Measurements from ENCODE around the gene PON3. TPM values are rescaled to one million over a fixed set of nuclear protein-coding genes. Genes with fewer than 3 reads are reported as not detected.
A peak's percentile ranks its signal among the peaks of the same experiment; 100 is the strongest.

The PON3 gene
- total RNA-seq: under 0.01 TPM

GRCh38 chr7:95396136-95397032 lies at the start of gene PON3:
Gene PON3 (minus strand): TSS chr7:95396375. CDS start chr7:95396350, 25 bp downstream.
- peak in 2 of 3 donors; percentile 39 to 67 for DNase-seq (ENCODE audit: low read depth in 2 of 3, low spot score in 2 of 3)

- DNase-seq (ENCODE audit: low read depth in 2 of 3, low spot score in 2 of 3): no peak
Observed at GRCh38 chr7:95444796-95445195, 48.6 kb upstream of the PON3 start.

GRCh38 chr7:95441042-95441823 lies 45.1 kb upstream of the PON3 start:
- DNase-seq (ENCODE audit: low read depth in 2 of 3, low spot score in 2 of 3): no peak

- no peak for DNase-seq (ENCODE audit: low read depth in 2 of 3, low spot score in 2 of 3)
Observed at GRCh38 chr7:95440394-95441038, 44.3 kb upstream of the PON3 start.

- no peak for DNase-seq (ENCODE audit: low read depth in 2 of 3, low spot score in 2 of 3)
Observed at GRCh38 chr7:95436407-95436806, 40.2 kb upstream of the PON3 start.

DNA sequence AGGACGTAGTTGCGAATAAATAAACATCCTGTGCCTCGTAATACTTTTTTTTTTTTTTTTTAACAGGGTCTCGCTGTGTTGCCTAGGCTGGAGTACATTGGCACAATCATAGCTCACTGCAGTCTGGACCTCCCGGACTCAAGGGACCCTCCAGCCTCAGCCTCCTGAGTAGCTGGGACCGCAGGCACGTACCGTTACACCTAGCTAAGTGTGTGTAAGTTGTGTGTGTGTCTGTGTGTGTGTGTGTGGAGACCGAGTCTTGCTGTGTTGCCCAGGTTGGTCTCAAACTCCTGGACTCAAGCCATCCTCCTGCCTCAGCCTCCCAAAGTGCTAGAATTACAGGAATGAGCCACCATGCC lies 39.2 kb upstream of the PON3 start:
- DNase-seq (ENCODE audit: low read depth in 2 of 3, low spot score in 2 of 3): no peak

DNA sequence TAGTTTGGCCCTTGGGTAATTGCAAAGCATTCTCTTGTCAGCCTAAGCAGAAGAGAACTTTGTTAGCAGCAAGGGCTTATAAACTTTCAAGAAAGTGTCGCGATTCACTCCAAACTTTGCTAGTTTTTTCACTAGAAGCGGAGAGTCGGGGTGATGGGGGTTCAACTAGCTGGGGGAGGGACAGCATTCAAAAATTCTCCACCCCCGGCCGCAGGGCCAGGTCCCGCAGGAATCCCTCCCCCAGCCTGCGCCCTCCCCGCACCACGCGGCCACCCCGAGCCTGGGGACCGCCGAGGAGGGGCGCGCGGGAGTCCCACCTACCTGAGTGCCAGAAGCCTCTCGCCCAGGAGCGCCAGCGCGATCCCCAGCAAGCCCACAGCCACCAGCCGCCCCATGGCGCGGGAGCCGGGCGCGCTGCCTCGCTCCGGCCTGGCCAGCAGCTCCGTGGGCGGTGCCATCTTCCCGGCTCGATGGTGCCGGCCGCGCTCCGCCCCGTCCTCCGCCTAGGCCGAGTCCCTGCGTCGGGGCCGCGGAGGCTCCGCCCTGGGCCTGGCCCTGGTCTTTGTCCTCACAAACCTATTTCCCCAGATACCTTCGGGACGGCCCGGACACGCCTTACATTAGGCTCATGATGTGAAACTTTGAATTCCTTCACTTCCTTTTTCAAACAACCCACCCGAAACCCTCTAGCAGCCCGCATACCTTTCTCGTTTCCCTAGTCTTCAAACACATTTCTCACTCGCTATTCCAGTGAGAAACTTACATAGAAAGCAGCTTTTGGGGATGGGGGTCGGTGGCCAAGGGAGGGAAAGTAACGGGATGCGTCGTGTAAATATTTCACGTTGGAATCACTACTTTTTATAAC lies 38.6 kb upstream of the PON3 start, which contains the start of gene PON2:
PON2 (minus strand) TSS at position 472 of the 865 bp plus-strand sequence; CDS start at position 395, 77 bp downstream.
- DNase-seq (ENCODE audit: low read depth in 2 of 3, low spot score in 2 of 3): peak; percentile 13 to 76 (median 60)

GRCh38 chr7:95433952-95434556 lies 37.9 kb upstream of the PON3 start:
- DNase-seq (ENCODE audit: low read depth in 2 of 3, low spot score in 2 of 3): no peak

GRCh38 chr7:95433129-95433528 lies 37.0 kb upstream of the PON3 start:
- DNase-seq (ENCODE audit: low read depth in 2 of 3, low spot score in 2 of 3): no peak

DNA sequence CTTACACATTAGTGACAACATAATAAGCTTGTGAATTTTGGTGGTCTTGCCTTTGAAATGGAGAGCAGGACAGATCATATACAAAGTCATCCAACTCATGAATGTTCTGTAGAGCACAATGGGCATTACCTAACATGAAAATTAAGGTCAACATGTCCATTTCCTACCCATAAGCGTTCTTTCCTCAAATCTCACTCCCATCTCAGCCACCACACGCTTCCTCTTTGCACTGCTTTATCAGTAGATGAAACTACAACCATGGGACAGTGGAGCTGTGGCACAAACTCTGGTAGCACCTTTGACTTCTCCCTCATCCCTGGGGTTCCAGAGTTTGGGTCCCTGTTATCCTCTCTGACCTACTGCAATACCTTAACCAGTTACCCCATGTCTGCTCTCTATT lies 36.4 kb upstream of the PON3 start:
- DNase-seq (ENCODE audit: low read depth in 2 of 3, low spot score in 2 of 3): no peak

- no peak for DNase-seq (ENCODE audit: low read depth in 2 of 3, low spot score in 2 of 3)
Observed at GRCh38 chr7:95430864-95431263, 34.7 kb upstream of the PON3 start.

- no peak for DNase-seq (ENCODE audit: low read depth in 2 of 3, low spot score in 2 of 3)
Observed at GRCh38 chr7:95429241-95429990, 33.2 kb upstream of the PON3 start.

- DNase-seq (ENCODE audit: low read depth in 2 of 3, low spot score in 2 of 3): no peak
Observed at GRCh38 chr7:95427914-95428516, 31.8 kb upstream of the PON3 start.

DNA sequence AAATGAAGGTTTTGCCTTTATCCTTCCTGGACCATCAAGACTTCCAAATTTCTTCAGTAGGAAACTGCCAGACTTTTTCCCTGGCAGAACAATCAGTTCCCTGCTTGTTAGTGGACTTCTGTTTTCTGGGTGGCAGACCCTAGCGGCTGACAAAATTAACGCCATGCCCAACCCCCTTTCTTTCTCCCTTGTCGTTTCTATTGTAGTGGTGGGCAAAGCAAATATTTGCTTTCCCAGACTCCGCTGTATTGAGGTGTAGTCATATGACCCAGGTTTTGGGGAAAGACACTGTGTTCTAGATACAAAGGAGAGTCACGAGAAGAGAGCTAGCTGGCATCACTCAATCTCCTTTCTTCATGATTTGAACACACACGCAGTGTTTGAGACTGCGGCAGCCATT lies 31.0 kb upstream of the PON3 start:
- DNase-seq (ENCODE audit: low read depth in 2 of 3, low spot score in 2 of 3): no peak

DNA sequence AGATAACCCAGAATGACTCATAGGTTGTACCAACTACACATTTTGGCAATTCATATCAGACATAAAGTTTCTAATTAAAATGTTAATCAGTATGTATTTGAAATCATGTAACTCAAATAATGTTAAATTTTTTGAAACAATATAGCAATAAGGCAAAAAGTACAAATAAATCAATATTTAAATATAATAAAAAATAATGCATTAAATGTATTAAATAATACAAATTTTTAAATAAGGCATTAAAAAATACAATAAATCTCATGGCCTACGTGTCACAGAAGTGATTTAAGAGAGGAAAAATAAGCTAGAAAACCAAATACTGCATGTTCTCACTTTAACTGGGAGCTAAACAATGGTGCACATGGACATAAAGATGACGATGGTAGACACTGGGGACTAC lies 29.5 kb upstream of the PON3 start:
- no peak for DNase-seq (ENCODE audit: low read depth in 2 of 3, low spot score in 2 of 3)

DNA sequence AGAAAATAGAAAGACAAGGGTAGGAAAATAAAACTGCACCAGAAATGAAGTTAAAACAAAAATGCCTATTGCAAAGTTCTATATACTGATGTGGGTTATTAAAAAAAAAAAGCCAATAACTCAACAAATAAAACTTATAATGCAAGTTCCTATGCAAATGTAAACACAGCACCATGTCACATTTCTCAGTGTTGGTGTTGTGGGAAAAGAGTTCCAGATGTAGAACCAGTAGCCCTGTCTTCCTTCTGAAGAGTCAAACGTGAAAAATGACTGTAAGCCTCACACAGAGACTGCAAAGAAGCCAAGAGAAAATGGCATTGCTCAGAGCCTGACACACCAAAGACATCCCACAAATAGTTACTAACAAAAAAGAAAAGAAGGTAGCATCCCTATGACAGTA lies 28.5 kb upstream of the PON3 start:
- no peak for DNase-seq (ENCODE audit: low read depth in 2 of 3, low spot score in 2 of 3)

DNA sequence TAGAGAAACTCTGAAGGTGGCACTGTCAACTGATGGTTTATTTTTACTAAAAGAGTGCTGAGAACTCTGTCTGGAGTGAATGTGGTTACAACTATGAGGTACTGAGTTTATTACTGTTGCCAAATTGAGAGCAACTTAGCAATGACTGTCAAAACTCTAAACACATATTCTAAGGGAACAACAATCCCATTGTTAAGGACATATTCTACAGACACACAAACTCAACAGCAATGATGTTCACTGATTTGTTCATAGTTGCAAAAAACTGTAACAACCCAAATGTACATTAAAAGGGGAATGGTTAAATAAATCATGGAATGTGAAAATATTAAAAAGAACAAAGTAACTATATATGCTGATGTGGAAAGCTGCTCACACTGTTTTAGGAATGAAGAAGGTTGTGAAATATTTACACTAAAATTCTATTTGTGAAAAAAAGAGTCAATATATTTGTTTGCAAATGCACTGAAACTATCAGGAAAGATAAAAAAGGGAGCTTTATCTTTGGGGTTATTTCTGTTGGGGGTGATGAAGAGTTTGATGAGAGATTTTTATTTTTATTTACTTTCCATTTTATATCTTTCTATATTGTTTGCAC lies 25.8 kb upstream of the PON3 start:
- no peak for DNase-seq (ENCODE audit: low read depth in 2 of 3, low spot score in 2 of 3)

Measured in hematopoietic multipotent progenitor cell (in vitro differentiated cells).